ENCODE measurements around the gene LIPC. TPM values are rescaled to one million over a fixed set of nuclear protein-coding genes. Genes with fewer than 3 reads are reported as not detected.

LIPC gene
- total and polyA plus RNA-seq, 10 of the 15 experiments (the other 5 are each of a cell fraction or from before 2014, with no cell fraction given): 0.06 to 0.31 (median 0.16) TPM; not detected in 1

- TF ChIP-seq, protein P1, sequence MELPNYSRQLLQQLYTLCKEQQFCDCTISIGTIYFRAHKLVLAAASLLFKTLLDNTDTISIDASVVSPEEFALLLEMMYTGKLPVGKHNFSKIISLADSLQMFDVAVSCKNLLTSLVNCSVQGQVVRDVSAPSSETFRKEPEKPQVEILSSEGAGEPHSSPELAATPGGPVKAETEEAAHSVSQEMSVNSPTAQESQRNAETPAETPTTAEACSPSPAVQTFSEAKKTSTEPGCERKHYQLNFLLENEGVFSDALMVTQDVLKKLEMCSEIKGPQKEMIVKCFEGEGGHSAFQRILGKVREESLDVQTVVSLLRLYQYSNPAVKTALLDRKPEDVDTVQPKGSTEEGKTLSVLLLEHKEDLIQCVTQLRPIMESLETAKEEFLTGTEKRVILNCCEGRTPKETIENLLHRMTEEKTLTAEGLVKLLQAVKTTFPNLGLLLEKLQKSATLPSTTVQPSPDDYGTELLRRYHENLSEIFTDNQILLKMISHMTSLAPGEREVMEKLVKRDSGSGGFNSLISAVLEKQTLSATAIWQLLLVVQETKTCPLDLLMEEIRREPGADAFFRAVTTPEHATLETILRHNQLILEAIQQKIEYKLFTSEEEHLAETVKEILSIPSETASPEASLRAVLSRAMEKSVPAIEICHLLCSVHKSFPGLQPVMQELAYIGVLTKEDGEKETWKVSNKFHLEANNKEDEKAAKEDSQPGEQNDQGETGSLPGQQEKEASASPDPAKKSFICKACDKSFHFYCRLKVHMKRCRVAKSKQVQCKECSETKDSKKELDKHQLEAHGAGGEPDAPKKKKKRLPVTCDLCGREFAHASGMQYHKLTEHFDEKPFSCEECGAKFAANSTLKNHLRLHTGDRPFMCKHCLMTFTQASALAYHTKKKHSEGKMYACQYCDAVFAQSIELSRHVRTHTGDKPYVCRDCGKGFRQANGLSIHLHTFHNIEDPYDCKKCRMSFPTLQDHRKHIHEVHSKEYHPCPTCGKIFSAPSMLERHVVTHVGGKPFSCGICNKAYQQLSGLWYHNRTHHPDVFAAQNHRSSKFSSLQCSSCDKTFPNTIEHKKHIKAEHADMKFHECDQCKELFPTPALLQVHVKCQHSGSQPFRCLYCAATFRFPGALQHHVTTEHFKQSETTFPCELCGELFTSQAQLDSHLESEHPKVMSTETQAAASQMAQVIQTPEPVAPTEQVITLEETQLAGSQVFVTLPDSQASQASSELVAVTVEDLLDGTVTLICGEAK (IDR thresholded peaks at IDR 0.05; ENCODE audit: borderline replicate concordance): no peak
- TF ChIP-seq STAT3 (IDR thresholded peaks at IDR 0.05; ENCODE audit: low read depth, low read length) (no peak), ATF7 (IDR thresholded peaks at IDR 0.05; ENCODE audit: low read depth) (no peak), TAF1 (IDR thresholded peaks at IDR 0.05; ENCODE audit: borderline replicate concordance, low read depth, low read length) (no peak), RELB (IDR thresholded peaks at IDR 0.05; ENCODE audit: low read depth) (no peak)
- TF ChIP-seq, protein P2, sequence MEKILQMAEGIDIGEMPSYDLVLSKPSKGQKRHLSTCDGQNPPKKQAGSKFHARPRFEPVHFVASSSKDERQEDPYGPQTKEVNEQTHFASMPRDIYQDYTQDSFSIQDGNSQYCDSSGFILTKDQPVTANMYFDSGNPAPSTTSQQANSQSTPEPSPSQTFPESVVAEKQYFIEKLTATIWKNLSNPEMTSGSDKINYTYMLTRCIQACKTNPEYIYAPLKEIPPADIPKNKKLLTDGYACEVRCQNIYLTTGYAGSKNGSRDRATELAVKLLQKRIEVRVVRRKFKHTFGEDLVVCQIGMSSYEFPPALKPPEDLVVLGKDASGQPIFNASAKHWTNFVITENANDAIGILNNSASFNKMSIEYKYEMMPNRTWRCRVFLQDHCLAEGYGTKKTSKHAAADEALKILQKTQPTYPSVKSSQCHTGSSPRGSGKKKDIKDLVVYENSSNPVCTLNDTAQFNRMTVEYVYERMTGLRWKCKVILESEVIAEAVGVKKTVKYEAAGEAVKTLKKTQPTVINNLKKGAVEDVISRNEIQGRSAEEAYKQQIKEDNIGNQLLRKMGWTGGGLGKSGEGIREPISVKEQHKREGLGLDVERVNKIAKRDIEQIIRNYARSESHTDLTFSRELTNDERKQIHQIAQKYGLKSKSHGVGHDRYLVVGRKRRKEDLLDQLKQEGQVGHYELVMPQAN (conservative IDR thresholded peaks at IDR 0.05): no peak
Observed at GRCh38 chr15:58545307-58546065, 113.7 kb downstream of the LIPC start (continued).

All from GM12878 (cell line).